ENCODE results near the gene GRIN1. TPM values are rescaled to one million over a fixed set of nuclear protein-coding genes. Genes with fewer than 3 reads are reported as not detected.

Gene GRIN1
- total and polyA plus RNA-seq, 2 of the 13 experiments (the other 11 are each of a cell fraction or from before 2014, with no cell fraction given) = 0.13 TPM; not detected in 1

DNA sequence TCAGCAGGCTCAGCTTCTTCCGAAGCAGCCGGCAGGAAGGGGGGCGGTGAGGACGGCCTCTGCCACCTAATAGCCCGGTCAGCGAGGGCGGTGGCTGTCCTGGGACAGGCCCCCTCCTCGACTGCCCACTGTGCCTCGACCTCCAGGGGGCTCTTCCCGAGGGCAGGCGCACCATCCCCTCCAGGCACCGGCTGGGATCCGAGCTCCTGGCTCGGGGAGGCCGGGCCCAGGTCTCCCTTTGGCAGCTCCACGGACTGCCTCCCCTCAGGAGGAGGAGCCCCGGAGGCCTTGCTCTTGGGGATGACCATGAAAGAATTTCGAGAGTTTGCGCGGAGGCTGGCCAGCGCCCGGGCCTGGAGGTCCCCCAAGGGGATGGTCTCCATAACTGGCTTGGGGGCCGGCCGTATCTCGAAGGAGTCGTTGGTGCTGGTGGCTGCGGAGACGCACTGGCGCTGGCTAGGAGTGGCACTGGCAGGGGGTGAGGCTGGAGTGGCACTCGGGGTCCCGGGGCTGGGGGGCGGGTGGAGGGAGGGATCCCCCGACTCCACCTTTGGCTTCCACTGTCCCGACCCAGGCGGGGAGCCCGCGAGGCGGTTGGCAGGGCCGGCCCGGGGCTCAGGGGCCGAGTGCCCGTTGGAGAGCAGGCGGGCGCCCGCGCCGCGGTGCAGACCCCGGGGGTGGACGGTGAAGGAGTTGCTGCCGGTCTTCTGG, 60.6 kb downstream of the GRIN1 start (continued):
- TF ChIP-seq, protein P1, sequence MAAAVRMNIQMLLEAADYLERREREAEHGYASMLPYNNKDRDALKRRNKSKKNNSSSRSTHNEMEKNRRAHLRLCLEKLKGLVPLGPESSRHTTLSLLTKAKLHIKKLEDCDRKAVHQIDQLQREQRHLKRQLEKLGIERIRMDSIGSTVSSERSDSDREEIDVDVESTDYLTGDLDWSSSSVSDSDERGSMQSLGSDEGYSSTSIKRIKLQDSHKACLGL (CRISPR knock-in tag; IDR thresholded peaks at IDR 0.05) = 0 out of 2 replicates have a peak, but pooled peaks have one; percentile 37
- peak; percentile 25 for TF ChIP-seq AGO1 (IDR thresholded peaks at IDR 0.05; ENCODE audit: low read depth, low read length, poor library complexity, severe bottlenecking)

DNA sequence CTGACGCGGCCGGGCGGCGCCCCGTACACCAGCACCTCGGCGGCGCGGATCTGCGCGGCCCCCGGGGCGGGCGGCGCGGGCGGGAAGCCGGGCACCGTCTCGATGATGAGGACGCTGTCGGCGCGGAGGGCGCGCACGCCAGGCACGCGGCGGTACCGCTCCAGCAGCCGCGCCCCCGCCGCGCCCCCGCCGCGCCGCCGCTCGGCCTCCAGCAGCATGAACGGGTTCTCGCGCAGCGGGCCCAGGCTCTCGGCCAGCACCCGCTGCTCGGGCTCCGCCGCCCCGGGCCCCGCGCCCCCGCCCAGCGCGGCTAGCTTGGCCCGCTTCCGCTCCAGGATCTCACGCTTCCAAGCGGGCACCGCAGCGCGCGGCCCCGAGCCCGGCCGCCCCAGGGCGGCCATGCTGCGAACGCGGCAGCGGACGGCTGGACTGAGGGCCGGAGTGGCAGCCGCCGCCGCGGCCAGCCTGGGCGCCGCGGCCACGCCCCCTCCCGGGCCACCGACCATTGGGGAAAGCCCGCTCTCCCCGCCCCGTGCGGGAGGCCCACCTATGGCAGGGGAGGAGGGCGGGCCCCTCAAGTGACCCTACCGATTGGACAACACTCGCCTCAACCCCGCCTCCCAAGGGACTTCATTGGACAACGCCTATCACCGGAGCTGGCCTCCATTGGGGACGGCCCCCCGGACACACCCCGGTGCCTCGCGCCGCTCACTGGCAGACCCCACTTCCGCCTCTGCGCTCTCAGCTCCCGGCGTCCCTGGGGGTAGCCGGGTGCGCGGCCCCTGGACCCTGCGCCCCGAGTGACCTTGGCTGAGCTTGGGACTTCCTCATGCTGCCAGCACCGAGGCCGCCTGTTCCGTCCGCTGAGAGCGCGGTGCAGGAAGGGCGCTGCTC, 61.6 kb downstream of the GRIN1 start, which contains the start of gene TPRN:
Gene TPRN (minus strand): TSS at position 431 of the 894 bp plus-strand sequence. CDS start 30 bp downstream, at position 401.
- in situ Hi-C loops (cut with HindIII; ENCODE audit: extremely low pct_ligation_motif_present, low pct_unique_long_range_greater_than_20kb) = no loop called here
- no peak within 1 kb of the TSS for H2AFZ ChIP-seq (ENCODE audit: low read length)
- peak; percentile 99 for DNase-seq (ENCODE audit: low spot score)
- peaks cover 4% of the 10 kb centered on the region; the same call in 1 of the 2 replicates for H4K20me1 ChIP-seq (ENCODE audit: insufficient read depth, low read length)
- peaks cover 63% of the 10 kb centered on the region for H3K79me2 ChIP-seq (ENCODE audit: insufficient read depth, low read length)
- no TSS peak for BruUV-seq (replicated peaks)
- peak within 1 kb of the TSS; percentile 95 for H3K4me2 ChIP-seq (ENCODE audit: low read depth, low read length)
- intact Hi-C loops (cut with micrococcal nuclease; ENCODE audit: unreplicated experiment) = loop anchor here (2.0 kb wide), 1 partner anchor 22 kb away; the partner anchor contains the start of gene RNF208
- CTCF ChIA-PET (ENCODE audit: low intra/inter-chr PET ratio, low total read pairs) = interaction anchor here (1.3 kb wide), 1 partner anchor 12 kb away, joined by 4 read pairs; the partner anchor contains the start of genes ANAPC2 and SSNA1
- peak within 1 kb of the TSS; percentile 96 for H3K27ac ChIP-seq (ENCODE audit: extremely low read length, insufficient read depth, low read length)
- 0% methylated on average over 7 of the region's 118 CpGs for WGBS (ENCODE audit: low lambda C conversion rate)
- peak; percentile 94 for FAIRE-seq
- H3K4me3 ChIP-seq (replicated peaks in 1 of 3; ENCODE audit: insufficient read depth in 1 of 3, low read depth in 2 of 3, low read length in 3 of 3) = peak within 1 kb of the TSS; percentile 71 to 78 (median 72)
- POLR2A ChIA-PET = interaction anchor here (0.8 to 8.8 kb wide), 23 partner anchors 8 to 145 kb away, joined by 3 to 225 read pairs (median 7); partner anchors contain the start of genes ANAPC2, CYSRT1, MAN1B1 and NELFB
- peaks cover 71% of the 10 kb centered on the region for H3K4me1 ChIP-seq (ENCODE audit: insufficient read depth, low read length)
- no peaks in the 10 kb centered on the region for H3K9me3 ChIP-seq (ENCODE audit: low read length)
- peak within 1 kb of the TSS; percentile 85 for H3K9ac ChIP-seq (ENCODE audit: insufficient read depth, low read depth, low read length)
- ATAC-seq = peak; percentile 87
- H3K27me3 ChIP-seq (ENCODE audit: control insufficient read depth in 1 of 2, insufficient read depth in 2 of 2, low read length in 2 of 2) = no peaks in the 10 kb centered on the region; a peak in 1 of 5 replicates
- no peaks in the 10 kb centered on the region for H3K36me3 ChIP-seq (replicated peaks in 1 of 2; ENCODE audit: control insufficient read depth in 1 of 2, insufficient read depth in 2 of 2, low read length in 2 of 2)
- TF ChIP-seq CEBPG (CRISPR knock-in tag; IDR thresholded peaks at IDR 0.05) = peak; percentile 18; the same call in 1 of the 2 replicates
- TF ChIP-seq, protein P2, sequence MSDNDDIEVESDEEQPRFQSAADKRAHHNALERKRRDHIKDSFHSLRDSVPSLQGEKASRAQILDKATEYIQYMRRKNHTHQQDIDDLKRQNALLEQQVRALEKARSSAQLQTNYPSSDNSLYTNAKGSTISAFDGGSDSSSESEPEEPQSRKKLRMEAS (IDR thresholded peaks at IDR 0.05) = peak; percentile 86
- TF ChIP-seq ZNF761 (CRISPR knock-in tag; conservative IDR thresholded peaks at IDR 0.05) = 0 out of 2 replicates have a peak, but pooled peaks have one; percentile 30
- peak; percentile 74 to 88 for TF ChIP-seq NR2F1 (CRISPR knock-in tag; IDR thresholded peaks at IDR 0.05)
- no peak for TF ChIP-seq NR3C1 (CRISPR knock-in tag; IDR thresholded peaks at IDR 0.05)
- TF ChIP-seq MATR3 (CRISPR knock-in tag; IDR thresholded peaks at IDR 0.05) = no peak
- TF ChIP-seq ZNF883 (CRISPR knock-in tag; IDR thresholded peaks at IDR 0.05; ENCODE audit: not compliant biosample characterization) = peak; percentile 65
- TF ChIP-seq U2AF2 (IDR thresholded peaks at IDR 0.05; ENCODE audit: low read depth, low read length) = no peak
- TF ChIP-seq PTBP1 (IDR thresholded peaks at IDR 0.05; ENCODE audit: low read depth, low read length, poor library complexity, severe bottlenecking) = no peak
- TF ChIP-seq, protein P3, sequence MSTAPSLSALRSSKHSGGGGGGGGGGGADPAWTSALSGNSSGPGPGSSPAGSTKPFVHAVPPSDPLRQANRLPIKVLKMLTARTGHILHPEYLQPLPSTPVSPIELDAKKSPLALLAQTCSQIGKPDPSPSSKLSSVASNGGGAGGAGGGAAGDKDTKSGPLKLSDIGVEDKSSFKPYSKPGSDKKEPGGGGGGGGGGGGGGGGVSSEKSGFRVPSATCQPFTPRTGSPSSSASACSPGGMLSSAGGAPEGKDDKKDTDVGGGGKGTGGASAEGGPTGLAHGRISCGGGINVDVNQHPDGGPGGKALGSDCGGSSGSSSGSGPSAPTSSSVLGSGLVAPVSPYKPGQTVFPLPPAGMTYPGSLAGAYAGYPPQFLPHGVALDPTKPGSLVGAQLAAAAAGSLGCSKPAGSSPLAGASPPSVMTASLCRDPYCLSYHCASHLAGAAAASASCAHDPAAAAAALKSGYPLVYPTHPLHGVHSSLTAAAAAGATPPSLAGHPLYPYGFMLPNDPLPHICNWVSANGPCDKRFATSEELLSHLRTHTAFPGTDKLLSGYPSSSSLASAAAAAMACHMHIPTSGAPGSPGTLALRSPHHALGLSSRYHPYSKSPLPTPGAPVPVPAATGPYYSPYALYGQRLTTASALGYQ (CRISPR knock-in tag; IDR thresholded peaks at IDR 0.05) = peak; percentile 42; the same call in 1 of the 2 replicates
- peak; percentile 90 for TF ChIP-seq MED1 (CRISPR knock-in tag; IDR thresholded peaks at IDR 0.05)
- TF ChIP-seq ZFP41 (CRISPR knock-in tag; IDR thresholded peaks at IDR 0.05; ENCODE audit: borderline replicate concordance) = peak; percentile 78; the same call in 1 of the 2 replicates
- peak; percentile 74 for TF ChIP-seq HNRNPLL (IDR thresholded peaks at IDR 0.05; ENCODE audit: low read depth, low read length, poor library complexity, severe bottlenecking)
- TF ChIP-seq, protein P4, sequence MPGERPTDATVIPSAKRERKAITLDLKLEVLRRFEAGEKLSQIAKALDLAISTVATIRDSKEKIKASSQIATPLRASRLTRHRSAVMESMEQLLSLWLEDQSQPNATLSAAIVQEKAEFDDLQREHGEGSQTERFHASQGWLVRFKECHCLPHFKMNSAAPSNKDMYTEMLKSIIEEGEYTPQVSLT (CRISPR knock-in tag; IDR thresholded peaks at IDR 0.05; ENCODE audit: borderline replicate concordance, low read depth) = no peak; the same call in 1 of the 2 replicates
- TF ChIP-seq SRF (IDR thresholded peaks at IDR 0.05; ENCODE audit: low read depth, low read length) = no peak

Data from HepG2 (cell line).